Astrocyte of the hippocampus (primary cell): Measurements from ENCODE around the gene AKR1C4.

Source experiments
- DNase-seq: peaks from one replicate; pipeline ENCODE4 v3.0.0; 2011; ENCODE audit warnings: low read depth, low spot score

The AKR1C4 gene

DNA sequence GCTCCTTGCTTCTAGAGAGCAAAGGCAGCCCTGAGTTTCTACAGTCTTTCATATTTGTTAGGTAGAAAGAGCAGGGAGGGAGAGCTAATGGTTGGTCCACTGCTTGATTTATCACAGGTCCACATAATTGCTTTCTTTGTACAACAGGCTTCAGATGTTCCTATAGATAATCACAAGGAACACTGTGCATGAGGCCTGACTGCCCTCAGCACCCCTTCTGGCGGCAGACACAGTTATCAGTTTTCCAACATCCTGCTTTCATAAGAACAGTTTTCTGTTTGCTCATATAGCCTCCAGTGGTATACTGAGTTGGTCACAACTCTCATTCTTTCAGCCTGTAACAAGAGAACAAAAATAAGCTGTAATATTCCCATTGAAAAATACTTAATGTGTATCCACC lies 69.7 kb downstream of the AKR1C4 start:
- DNase-seq = no peak

DNA sequence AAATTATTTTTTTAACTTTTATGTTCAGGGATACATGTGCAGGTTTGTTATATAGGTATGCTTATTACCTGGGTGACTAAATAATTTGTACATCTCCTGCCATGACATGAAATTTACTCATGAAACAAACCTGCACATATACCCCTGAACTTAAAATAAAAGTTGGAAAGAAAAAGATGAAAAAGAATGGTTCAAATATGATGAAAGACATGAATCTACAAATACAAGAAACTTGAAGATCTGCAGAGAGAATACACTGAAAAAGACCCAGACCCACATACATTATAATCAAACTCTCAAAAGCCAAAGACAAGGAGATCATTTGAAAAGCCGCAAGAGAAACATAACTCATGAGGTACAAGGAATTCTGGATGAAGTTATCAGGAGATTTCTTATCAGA lies 70.2 kb downstream of the AKR1C4 start:
- no peak for DNase-seq

DNA sequence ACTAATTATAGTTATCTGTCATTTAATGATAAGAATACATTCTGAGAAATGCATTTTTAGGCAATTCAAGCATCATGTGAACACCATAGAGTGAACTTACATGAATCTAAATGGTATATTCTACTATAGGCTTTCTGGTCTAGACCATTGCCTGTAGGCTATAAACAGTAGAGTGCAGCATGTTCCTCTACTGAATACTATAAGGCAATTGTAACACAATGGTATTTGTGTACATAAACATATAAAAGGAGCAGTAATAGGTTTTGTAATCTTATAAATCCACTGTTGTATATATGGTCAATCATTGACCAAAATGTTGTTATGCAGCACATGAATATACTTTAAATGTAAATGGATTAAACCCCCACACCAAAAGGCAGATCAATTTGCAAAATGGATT lies 71.6 kb downstream of the AKR1C4 start:
- no peak for DNase-seq
